DOHH2 (cell line): ENCODE measurements around the gene OLFM2.

Experiments
- EZH2phosphoT487 ChIP-seq: fragments of 200-600 bp; sonication (generic); IDR thresholded peaks from 2 replicates; pipeline ENCODE4 v1.6.1; 2017; ENCODE audit warnings: borderline replicate concordance, mild to moderate bottlenecking, antibody characterized with exemption, low read length, moderate library complexity, mixed read lengths
- TF ChIP-seq, protein P1 (sequence below): fragments of 200-600 bp; sonication (generic); IDR thresholded peaks from one replicate; pipeline ENCODE4 v1.5.1; 2014; ENCODE audit warnings: antibody characterized with exemption, mild to moderate bottlenecking, low read depth, low read length; ENCODE audit not compliant: poor library complexity, severe bottlenecking

DNA sequence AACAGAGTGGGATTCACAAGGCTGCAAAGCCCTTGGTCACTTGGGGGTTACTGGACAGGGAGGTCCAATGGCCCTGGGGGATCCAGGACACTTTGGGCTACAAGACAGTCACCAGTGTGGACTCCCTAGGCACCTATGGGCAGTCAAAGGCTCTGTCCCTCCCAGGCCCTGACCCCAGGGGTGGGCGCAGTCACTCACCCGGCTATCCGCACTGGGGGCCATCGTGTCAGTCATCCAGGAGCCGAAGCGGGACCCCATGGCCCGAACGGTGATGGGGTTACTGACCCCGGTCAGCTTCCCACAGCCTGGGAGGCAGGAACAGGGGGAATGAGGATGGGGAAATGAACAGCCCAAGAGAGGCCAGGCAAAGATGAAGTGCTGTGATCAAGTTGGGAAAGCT is 79.7 kb downstream of the OLFM2 start:
- TF ChIP-seq, protein P1, sequence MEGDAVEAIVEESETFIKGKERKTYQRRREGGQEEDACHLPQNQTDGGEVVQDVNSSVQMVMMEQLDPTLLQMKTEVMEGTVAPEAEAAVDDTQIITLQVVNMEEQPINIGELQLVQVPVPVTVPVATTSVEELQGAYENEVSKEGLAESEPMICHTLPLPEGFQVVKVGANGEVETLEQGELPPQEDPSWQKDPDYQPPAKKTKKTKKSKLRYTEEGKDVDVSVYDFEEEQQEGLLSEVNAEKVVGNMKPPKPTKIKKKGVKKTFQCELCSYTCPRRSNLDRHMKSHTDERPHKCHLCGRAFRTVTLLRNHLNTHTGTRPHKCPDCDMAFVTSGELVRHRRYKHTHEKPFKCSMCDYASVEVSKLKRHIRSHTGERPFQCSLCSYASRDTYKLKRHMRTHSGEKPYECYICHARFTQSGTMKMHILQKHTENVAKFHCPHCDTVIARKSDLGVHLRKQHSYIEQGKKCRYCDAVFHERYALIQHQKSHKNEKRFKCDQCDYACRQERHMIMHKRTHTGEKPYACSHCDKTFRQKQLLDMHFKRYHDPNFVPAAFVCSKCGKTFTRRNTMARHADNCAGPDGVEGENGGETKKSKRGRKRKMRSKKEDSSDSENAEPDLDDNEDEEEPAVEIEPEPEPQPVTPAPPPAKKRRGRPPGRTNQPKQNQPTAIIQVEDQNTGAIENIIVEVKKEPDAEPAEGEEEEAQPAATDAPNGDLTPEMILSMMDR: no peak
- no peak for TF ChIP-seq EZH2phosphoT487
